Putamen (tissue), 1 donor: Measurements from ENCODE around the gene HSDL1.

Source experiments
- DNase-seq: peaks from one replicate; pipeline ENCODE4 v3.0.0-alpha.2; 2016; ENCODE audit warnings: low spot score

Gene HSDL1

GRCh38 chr16:84144859-84145639, at the start of gene HSDL1, which contains the start of gene DNAAF1:
Gene HSDL1, minus strand, starts transcription at chr16:84145177. Its CDS starts 13,856 bp downstream, at chr16:84131321.
Gene DNAAF1, plus strand, starts transcription at chr16:84145308. Its CDS starts 133 bp downstream, at chr16:84145441.
- DNase-seq: peak; percentile 90

DNA sequence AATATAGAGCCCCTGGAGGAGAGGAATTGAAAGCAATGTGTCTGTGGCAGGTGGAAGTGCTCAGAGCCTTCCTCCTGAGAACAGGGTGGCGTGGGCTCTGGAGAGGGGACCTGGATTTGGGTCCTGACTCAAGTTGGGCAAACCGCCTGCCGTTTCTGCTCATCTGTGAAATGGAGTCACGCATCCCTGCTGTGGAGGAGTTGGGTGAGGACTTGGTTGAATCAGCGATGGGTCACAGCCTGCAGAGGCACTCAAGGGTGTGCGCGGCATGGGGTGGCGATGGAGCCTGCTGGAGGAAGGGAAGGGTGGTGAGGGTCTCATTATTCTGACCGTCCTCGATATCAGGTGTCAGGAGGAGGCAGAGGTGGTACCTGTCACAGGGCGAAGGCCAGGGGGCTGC, 49.0 kb upstream of the HSDL1 start:
- no peak for DNase-seq

- DNase-seq: no peak
These were observed 48.5 kb upstream of the HSDL1 start for GRCh38 chr16:84193480-84193879.

- no peak for DNase-seq
These were observed 46.5 kb upstream of the HSDL1 start for GRCh38 chr16:84191466-84191865.

DNA sequence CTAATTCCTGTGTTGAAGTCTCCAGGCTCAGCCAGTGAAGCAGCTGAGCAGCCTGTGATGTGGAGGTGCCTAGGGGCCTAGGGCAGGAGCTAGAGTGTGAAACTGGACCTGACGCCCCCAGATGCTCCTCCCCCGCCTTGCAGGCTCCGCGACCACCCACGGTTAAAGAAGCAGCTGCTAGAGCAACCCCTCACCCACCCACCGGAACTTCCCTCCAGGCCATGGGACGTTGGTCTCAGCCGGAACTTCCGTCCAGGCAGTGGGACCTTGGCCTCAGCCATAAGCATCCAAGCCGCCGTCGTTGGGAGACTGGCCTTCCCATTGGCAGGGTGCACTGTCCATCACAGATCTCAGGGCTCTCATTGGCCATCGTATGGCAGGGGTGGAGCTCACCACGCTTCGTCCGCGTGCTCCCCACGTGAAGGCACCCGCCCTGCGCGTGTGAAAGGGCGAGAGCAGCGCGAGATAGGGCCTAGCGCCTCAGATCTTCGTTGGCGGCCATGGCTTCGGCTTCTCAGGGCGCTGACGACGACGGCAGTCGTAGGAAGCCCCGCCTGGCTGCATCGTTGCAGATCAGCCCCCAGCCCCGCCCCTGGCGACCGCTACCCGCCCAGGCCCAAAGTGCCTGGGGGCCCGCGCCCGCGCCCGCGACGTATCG, 45.9 kb upstream of the HSDL1 start, which contains the start of gene ADAD2:
Gene ADAD2, plus strand, starts transcription at position 427 of the 658 bp plus-strand sequence. Its CDS starts 74 bp downstream, at position 501.
- no peak for DNase-seq

DNA sequence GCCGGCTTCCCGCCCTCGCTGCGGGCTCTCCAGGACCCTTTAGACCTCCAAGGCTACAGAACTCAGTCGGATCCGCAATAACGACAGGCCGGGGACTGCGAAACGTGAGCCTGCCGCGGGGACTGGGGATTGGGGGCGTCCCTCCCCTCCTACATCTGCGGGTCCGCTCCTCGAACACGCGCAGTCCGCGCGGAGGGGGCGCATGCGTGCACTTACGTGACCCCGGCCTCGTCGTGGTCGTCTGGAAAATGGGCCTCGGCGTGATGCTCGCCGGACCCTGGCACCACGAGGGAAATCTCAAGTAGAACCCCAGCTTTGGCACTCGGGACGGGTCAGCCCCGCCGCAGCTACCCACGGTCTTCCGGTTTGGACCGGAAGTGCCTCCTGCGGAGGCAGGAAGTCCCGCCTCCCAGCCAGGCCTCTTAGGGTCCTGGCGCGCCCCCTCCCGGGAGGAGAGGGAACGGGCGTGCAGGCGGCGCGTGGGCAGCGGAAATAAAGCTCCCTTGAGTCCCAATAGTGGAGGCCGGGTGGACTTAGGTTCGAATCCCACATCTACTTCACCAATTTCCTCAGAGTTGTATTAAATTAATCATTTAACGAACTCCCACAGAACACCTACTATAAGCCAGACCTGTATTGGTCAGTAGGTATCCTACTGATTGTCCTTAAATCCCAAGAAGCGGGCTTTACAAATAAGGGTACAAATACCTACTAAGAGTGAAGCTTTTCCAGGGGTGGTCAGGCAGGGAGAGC, 41.9 kb upstream of the HSDL1 start, which contains the start of gene TAF1C:
Gene TAF1C, minus strand, starts transcription at position 373 of the 753 bp plus-strand sequence. CDS start 2,069 bp downstream, outside the sequence.
- peak; percentile 95 for DNase-seq

DNA sequence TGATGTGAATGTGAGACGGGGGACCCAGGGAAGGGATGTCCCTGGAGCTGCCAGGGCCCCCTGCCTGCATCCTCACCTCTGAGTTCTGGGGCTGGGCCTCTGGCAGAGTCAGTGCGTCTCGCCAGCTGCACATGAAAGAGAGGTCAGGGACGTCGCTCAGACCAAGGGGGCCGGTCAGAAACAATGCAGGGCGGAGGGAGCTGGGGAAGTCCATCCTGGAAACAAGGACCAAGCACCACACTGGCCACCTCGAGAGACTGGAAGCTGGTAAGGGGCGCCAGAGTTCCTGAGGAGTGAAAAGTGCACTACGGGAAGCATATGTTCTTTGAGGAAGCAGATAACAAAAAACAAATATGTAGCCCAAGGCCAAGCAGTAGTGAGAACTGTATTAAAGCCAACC, 39.8 kb upstream of the HSDL1 start:
- no peak for DNase-seq

DNA sequence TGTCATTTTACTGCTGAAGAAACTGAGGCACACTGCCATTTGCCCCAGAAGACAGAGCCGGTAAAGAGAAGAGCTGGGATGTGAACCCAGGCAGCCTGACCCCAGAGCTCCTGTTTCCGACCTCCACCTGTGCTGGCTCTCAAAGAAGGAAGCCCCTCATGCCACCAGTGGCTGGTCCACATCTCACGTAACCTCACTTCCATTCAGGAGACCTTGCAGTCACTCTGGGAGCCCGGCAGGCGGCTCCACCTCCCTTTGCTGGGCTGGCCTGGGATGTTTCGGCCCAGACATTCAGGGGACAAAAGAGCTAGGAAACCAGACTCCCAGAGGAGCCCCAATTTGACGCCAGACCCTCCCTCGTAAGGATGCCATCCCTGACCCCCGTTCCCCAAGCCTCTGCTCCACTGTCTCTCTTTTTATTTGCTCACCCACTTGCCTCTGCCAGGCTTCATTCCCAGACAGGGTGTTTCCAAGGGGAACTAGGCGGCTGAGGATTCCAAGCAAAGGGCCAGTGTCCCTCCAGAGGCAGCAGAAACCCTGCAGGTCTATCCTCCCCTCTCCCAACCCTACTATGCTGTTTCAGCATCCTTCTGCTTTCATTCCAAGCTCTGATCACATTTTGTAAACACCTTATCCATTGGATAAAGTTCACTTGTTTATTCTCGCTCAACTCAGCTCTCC, 39.1 kb upstream of the HSDL1 start:
- DNase-seq: no peak

DNA sequence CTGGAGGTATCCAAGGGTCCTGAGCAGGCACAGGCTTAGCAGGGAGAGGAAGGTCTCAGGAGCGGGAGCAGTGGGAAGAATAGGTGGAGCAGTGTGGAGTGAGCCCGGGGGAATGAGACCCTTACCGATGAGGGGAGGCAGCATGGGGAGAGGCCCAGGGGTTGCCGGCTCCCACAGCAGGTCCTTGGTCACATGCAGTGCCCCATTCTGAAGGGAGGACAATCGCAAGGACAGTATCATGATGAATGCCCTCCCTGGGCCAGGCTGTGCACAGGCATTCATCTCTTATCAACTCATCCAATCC, 38.5 kb upstream of the HSDL1 start:
- DNase-seq: no peak

GRCh38 chr16:84182680-84183571, 37.9 kb upstream of the HSDL1 start:
- no peak for DNase-seq

DNA sequence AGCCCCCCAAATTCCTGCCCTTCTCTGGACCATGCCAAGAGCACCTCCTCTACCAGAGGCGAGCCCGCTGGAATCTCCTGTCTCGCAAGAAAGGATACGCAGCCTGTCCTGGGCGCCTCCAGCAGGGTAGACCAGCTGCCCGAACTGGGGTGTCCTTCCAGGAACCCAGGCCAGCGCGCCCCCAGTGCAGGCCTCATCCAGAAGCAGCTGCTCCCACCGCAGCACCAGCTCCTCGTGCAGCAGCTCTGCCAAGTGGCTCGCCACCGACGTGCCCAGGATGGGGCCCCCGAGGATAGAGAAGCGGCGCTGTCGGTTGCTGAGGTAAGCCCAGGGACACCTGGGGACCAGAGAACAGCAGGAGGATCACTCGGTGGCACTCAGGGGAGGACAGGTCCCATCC, 37.1 kb upstream of the HSDL1 start:
- no peak for DNase-seq

- DNase-seq: no peak
These were observed 36.4 kb upstream of the HSDL1 start for GRCh38 chr16:84181144-84181915.

DNA sequence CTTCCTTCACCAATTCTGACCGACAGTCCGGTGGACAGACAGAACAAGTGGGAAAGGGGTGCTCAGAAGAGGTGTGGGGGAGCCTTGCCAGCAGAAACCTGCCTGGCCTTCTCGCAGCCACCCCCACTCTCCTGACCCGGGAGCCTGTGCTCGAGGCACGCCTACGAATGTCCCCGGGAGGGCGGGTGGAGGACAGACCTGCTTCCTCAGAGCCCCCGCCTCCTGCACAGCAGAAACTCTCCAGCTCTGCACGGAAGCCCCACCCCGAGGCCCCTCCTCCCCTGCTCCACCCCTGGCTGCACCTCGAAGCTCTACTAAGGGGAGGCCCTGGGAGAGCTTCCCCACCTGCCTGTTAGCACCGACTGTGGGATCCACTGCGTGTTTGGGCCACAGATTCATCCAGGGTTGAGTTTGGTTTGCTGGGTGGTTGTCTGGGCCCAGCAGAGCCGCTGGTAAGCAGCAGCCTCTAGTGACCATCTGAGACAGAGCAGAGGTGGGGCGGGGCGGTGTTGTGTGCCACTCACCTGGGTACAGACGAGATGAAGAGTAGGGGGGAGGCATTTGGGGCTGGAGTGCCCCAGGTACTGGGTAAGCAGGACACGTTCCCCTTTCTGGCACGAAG, 35.7 kb upstream of the HSDL1 start:
- DNase-seq: no peak

DNA sequence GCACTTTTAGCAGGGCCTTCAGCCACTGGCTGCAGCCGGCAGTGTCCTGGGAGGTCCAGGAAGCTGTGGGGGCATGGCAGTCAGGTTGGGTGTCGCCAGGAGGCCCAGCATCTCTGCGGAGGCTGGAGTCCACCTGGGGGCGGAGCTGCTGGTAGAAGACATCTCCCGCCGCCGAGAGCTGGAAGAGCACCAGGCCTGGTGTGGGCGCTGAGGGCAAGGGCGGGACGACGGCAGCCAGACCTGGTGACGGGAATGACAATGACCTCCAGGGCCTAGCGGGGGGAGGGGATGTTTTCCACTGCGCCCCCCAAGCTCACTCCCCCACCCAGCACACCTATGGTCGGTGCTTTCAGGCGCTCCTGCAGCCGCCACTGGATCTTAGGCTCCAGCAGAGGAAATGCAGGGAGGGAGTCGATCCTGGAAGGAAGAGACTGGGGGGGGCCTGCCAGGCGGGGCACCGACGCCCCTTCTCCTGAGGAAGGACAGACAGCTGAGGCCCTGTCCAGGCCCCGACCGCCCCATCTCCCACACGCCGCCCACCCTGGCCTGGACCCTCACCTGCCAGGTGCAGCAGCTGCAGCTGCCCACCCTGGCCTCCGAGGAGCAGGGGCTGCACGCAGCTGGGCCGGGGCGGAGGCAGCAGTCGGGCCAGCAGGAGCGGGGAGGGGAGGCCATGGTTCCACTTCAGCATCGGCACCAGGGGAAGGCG, 34.8 kb upstream of the HSDL1 start:
- DNase-seq: no peak

DNA sequence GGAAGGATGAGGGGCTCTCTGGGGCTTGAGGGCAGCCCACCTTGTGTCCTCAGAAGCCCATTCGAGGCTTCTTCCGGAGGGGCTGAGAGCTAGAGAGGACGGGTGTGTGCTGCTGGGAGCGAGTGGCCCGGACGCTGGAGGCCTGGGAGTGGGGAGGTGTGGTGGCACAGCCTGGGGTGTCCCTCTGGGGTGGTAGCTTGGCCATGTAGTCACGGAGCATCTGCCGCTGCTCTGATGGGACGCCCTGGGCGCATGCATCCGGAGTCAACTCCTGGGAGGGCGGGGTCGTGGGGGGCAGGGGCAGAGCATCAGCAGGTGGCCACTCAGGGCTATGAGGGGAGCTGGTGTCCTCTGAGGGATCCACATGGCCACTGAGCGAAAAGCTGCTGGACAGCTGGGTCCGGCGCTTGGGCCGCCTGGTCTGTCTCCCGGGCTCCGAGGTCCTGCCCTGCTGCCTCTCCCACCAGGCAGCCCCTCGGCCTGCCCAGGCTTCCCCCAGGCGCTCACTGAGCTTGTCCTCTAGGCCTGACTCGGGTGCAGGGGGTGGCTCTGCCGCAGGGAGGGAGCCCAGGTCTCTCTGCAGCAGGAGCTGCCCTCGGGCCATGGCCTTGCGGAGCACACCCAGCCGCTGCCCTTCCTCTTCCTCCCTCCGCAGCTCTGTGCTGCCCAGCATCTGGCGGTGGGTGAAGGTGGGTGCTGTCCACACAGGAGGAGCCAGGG, 34.1 kb upstream of the HSDL1 start:
- no peak for DNase-seq

DNA sequence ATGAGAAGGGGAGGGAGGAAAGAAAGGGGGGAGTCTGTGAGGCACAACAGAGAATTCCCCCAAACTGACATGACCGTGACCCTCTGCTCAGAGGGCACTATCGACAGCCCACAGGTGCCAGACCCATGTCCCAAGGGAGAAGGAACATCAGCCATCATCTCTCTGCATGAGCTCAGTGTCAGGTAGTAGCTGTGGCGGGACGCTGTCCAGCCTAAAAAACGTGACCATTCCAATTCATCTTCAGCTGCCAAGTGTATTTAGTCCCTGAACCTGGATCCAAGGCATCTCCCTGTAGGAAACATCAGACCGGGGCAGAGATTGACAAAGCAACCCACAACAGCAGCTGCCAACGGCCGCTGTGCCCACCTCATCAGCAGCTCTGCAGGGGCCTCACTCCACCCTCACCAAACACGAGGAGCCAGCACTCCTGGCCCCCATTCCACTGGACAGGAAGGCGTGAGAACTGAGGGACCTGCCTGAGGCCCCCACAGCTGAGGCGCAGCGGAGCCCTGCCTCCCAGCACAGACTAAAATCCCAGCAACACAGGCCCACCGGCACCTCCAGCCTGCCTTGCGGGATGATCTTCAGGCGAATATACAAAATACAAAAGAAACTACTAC, 33.3 kb upstream of the HSDL1 start:
- no peak for DNase-seq

GRCh38 chr16:84177741-84178073, 32.7 kb upstream of the HSDL1 start:
- no peak for DNase-seq
